ENCODE results near the gene TEX2. TPM values are rescaled to one million over a fixed set of nuclear protein-coding genes. Genes with fewer than 3 reads are reported as not detected.

The TEX2 gene
- total RNA-seq, 6 donors from 2014 or later = 42.3 to 96.1 (median 53.4) TPM

DNA sequence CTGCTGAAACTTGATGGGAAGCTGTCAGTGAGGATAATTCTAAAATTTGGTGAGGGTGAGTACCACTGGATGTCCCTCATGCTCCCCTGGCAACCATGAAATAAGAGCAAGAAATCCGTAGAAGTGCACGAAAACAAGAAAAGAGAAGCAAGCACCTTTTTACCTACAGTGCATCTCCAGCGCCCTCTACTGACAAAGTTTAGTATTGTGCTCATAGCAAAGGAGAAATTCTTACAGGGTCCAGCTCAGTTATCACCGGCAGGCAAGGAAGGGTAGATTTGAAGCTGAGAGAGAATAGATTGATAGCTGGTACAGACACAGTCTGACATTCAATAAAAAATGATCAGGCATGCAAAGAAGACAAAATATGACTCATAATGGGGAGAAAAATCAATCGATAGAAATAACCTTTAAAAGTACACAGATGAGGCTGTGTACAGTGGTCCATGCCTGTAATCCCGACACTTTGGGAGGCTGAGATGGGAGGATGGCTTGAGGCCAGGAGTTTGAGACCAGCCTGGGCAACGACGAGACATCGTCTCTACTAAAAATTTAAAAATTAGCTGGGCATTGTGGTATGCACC, 28.3 kb upstream of the TEX2 start:
- TF ChIP-seq, protein P1, sequence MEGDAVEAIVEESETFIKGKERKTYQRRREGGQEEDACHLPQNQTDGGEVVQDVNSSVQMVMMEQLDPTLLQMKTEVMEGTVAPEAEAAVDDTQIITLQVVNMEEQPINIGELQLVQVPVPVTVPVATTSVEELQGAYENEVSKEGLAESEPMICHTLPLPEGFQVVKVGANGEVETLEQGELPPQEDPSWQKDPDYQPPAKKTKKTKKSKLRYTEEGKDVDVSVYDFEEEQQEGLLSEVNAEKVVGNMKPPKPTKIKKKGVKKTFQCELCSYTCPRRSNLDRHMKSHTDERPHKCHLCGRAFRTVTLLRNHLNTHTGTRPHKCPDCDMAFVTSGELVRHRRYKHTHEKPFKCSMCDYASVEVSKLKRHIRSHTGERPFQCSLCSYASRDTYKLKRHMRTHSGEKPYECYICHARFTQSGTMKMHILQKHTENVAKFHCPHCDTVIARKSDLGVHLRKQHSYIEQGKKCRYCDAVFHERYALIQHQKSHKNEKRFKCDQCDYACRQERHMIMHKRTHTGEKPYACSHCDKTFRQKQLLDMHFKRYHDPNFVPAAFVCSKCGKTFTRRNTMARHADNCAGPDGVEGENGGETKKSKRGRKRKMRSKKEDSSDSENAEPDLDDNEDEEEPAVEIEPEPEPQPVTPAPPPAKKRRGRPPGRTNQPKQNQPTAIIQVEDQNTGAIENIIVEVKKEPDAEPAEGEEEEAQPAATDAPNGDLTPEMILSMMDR (IDR thresholded peaks at IDR 0.05) = peak in 1 of 6 experiments; percentile 18
- TF ChIP-seq POLR2A (IDR thresholded peaks at IDR 0.05) = no peak
- 81% methylated on average over 9 of the region's 9 CpGs for WGBS, 2 donors
- Histone ChIP-seq H3K36me3 (no peaks in the 10 kb centered on the region), H3K4me3 (no peak overlapping the region), H3K4me1 (peaks cover 0 to 2% (median 0%) of the 10 kb centered on the region in 4 donors), H3K27me3 (no peaks in the 10 kb centered on the region), H3K27ac (no peak overlapping the region), H3K9me3 (peaks cover 0 to 10% (median 3%) of the 10 kb centered on the region in 4 donors)
- DNase-seq (no peak), ATAC-seq (ENCODE audit: low FRiP score in 2 of 2) (no peak)

DNA sequence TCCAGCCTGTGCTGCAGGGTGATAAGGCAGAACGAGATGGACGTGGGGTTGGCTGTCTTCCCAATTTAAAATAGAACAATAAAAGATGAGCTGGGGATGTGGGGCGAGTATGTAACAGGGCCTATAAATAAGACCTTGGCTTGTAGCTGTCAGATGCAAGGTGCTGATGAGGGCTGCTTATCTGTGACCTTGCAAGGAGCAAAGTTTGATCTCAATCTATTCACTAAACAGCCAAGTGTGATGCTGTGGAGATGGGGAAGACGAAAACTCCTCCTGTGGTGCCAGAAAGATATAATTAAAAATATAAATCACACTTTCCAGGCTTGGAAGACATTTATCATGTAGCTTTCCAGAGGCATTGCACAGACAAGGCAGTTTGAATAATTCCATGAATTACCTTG, 26.7 kb upstream of the TEX2 start:
- H3K9me3 ChIP-seq = peaks cover 0 to 10% (median 3%) of the 10 kb centered on the region in 4 donors
- 39 to 51% methylated on average over 4 of the region's 4 CpGs for WGBS, 2 donors
- no peaks in the 10 kb centered on the region for H3K36me3 ChIP-seq
- H3K4me1 ChIP-seq = peaks cover 0 to 2% (median 0%) of the 10 kb centered on the region in 4 donors
- ATAC-seq (ENCODE audit: low FRiP score in 2 of 2) (no peak), DNase-seq (no peak)
- no peak overlapping the region for H3K4me3 ChIP-seq
- no peaks in the 10 kb centered on the region for H3K27me3 ChIP-seq
- TF ChIP-seq, protein P1 (IDR thresholded peaks at IDR 0.05) = no peak
- TF ChIP-seq EP300 (IDR thresholded peaks at IDR 0.05) (no peak), POLR2A (IDR thresholded peaks at IDR 0.05) (no peak), POLR2AphosphoS5 (IDR thresholded peaks at IDR 0.05) (no peak)
- H3K27ac ChIP-seq = no peak overlapping the region

DNA sequence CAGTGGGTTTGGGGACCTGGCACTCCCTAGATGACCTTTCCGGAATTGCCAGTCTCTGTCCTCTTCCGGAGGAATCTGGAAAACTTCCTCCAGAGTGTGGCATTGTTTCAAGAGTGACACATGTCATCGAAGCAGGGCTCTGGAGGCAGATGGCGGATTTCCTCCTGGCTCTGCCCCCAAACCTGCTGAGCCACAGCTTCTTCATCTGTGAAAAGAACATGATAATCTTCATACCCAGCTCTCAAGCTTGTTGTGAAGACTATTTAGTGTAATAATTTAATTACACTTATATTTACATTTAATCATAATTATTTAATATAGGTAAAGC, 19.7 kb upstream of the TEX2 start:
- ATAC-seq (ENCODE audit: low FRiP score in 2 of 2) = peak in 1 of 2 donors; percentile 14
- TF ChIP-seq EP300 (IDR thresholded peaks at IDR 0.05) (no peak), POLR2AphosphoS5 (IDR thresholded peaks at IDR 0.05) (peak; percentile 36 to 45)
- peak overlapping the region in 3 of 4 donors; percentile 16 to 76 (median 27) for H3K27ac ChIP-seq
- H3K27me3 ChIP-seq = no peaks in the 10 kb centered on the region
- H3K4me1 ChIP-seq = peaks cover 12 to 22% (median 18%) of the 10 kb centered on the region in 4 donors
- H3K4me3 ChIP-seq = no peak overlapping the region
- H3K9me3 ChIP-seq = no peaks in the 10 kb centered on the region
- DNase-seq = peak in 1 of 2 donors; percentile 28
- WGBS, 2 donors = 31 to 38% methylated on average over 4 of the region's 4 CpGs
- no peaks in the 10 kb centered on the region for H3K36me3 ChIP-seq

DNA sequence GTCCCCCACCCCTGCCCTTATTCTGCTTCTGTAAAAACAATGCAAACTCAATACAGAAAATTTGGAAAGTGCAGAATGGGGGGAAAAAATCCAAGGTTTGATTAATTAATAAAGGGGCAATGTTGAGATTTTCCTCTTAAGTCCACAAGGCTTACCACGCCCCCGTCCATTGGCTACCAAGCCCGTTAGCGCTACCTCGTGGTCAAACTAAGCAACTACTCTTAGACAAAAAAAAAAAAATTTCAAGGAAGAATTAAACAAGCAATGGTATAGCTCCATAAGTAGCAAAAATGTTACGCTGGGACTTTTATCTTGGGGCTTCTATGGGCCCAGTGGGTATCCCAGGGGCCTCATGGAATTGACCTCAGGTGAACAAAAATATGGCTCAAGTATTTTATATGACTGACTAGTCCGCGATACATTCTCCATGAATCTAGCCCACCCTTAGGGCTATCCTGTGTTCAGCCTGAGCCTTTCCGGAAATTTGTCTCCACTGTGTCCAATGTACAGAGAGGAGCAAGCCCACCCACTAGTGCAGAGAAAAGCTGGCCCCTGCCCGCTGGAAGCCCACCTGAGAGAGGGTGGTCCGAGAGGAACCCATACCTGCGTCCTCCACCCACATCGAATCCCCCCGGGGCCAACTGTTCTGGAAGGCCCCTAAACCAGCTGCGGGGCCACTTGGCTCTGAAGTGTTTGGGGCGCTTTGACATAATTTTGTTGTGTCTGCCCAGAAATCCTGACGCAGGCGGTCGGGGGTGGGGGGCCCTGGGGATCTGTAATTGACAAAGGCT, 19.1 kb upstream of the TEX2 start:
- H3K4me3 ChIP-seq = no peak overlapping the region
- ATAC-seq (ENCODE audit: low FRiP score in 2 of 2) (peak; percentile 67 to 80), DNase-seq (peak in 1 of 2 donors; percentile 73)
- no peaks in the 10 kb centered on the region for H3K36me3 ChIP-seq
- no peaks in the 10 kb centered on the region for H3K9me3 ChIP-seq
- peaks cover 16 to 26% (median 20%) of the 10 kb centered on the region in 4 donors for H3K4me1 ChIP-seq
- H3K27ac ChIP-seq = peak overlapping the region in 3 of 4 donors; percentile 16 to 76 (median 27)
- H3K27me3 ChIP-seq = no peaks in the 10 kb centered on the region
- 36 to 46% methylated on average over 15 to 19 of the region's 19 CpGs for WGBS, 2 donors
- TF ChIP-seq POLR2AphosphoS5 (IDR thresholded peaks at IDR 0.05) = no peak
- TF ChIP-seq, protein P1 (IDR thresholded peaks at IDR 0.05) = peak; percentile 32 to 72 (median 56)

DNA sequence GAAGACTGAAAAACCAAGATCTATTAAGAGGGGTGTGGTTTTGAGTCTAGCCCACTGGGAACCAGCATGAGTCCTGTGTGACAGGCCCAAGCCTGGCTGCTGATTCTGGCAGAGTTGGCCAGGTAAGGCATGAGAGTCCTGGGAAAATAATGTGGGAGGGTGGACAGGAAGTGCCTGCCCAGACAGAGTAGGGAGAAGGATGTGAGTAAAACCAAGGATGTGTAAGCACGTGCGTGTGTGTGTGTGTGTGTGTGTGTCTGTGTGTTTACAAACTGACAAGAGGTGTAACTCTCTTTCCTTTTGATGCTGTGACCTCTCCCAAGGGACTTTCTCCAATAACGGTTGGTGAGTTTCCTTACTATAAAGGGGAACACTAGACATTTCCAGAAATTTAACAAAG, 15.6 kb upstream of the TEX2 start:
- Histone ChIP-seq H3K27me3 (no peaks in the 10 kb centered on the region), H3K4me3 (no peak overlapping the region), H3K4me1 (peaks cover 16 to 26% (median 20%) of the 10 kb centered on the region in 4 donors), H3K27ac (peak overlapping the region in 2 of 4 donors; percentile 59 to 66), H3K36me3 (no peaks in the 10 kb centered on the region), H3K9me3 (no peaks in the 10 kb centered on the region)
- peak in 1 of 2 donors; percentile 58 for TF ChIP-seq POLR2AphosphoS5 (IDR thresholded peaks at IDR 0.05)
- TF ChIP-seq EP300 (IDR thresholded peaks at IDR 0.05) = no peak
- TF ChIP-seq, protein P1 (IDR thresholded peaks at IDR 0.05) = no peak
- TF ChIP-seq POLR2A (IDR thresholded peaks at IDR 0.05) = no peak
- 17 to 43% methylated on average over 3 of the region's 3 CpGs for WGBS, 2 donors
- ATAC-seq (ENCODE audit: low FRiP score in 2 of 2) (no peak), DNase-seq (no peak)
